SK-N-SH (cell line): ENCODE results near the gene RPL3. TPM values are rescaled to one million over a fixed set of nuclear protein-coding genes. Genes with fewer than 3 reads are reported as not detected.

ENCODE experiments used
- CTCF ChIA-PET: fragments of 300-600, 350-600 bp; formaldehyde crosslinking; extraction: SDS; loops from one replicate; lab custom pipeline; 2021; lab: Yijun Ruan, JAX
- POLR2A ChIA-PET: fragments of 350-600 bp; sonication (Branson Sonifier 250); formaldehyde crosslinking; extraction: SDS; loops from one replicate; lab custom pipeline; 2020; ENCODE audit warnings: antibody characterized with exemption, inconsistent platforms; lab: Yijun Ruan, JAX
- DNase-seq: peaks from one replicate; pipeline ENCODE4 v3.0.0; 2012
- H2AFZ ChIP-seq: fragments of 200-600 bp; sonication (generic); 2 replicates; pipeline ENCODE4 v1.8.1; 2016; ENCODE audit warnings: antibody characterized with exemption, mild to moderate bottlenecking, low read depth
- H3F3A ChIP-seq: fragments of 200-600 bp; sonication (generic); replicated peaks from 2 replicates; pipeline ENCODE3; 2016; ENCODE audit warnings: antibody characterized with exemption, mild to moderate bottlenecking; ENCODE audit not compliant: insufficient read depth
- H3K27ac ChIP-seq, 2 experiments: fragments of 200-500 bp in 1 of 2; fragments of 200-600 bp in 1 of 2; sonication (Bioruptor generic) in 1 of 2; sonication (generic), shearing (Covaris generic) in 1 of 2; 2 replicates each; pipeline versions ENCODE4 v1.5.1 to v1.6.1; 2014 to 2016; ENCODE audit warnings: low read depth in 2 of 2, inconsistent platforms in 1 of 2, low read length in 1 of 2, mild to moderate bottlenecking in 1 of 2, mixed read lengths in 1 of 2
- H3K27me3 ChIP-seq: fragments of 200-600 bp; sonication (generic), shearing (Covaris generic); 2 replicates; pipeline ENCODE4 v1.6.1; 2016; ENCODE audit warnings: mixed run types; ENCODE audit not compliant: insufficient read depth
- H3K36me3 ChIP-seq, 2 experiments: fragments of 200-500 bp in 1 of 2; fragments of 200-600 bp in 1 of 2; sonication (Bioruptor generic) in 1 of 2; sonication (generic) in 1 of 2; replicated peaks in 1 of 2; 2 replicates each; pipeline versions ENCODE3 to v1.5.1; 2014 to 2016; ENCODE audit warnings: low read length in 1 of 2, mild to moderate bottlenecking in 1 of 2; ENCODE audit not compliant: insufficient read depth in 2 of 2, control insufficient read depth in 1 of 2
- H3K4me1 ChIP-seq, 2 experiments: fragments of 200-500 bp in 1 of 2; fragments of 200-600 bp in 1 of 2; sonication (Bioruptor generic) in 1 of 2; sonication (generic), shearing (Covaris generic) in 1 of 2; 2 replicates each; pipeline versions ENCODE4 v1.5.1 to v1.6.1; 2014 to 2016; ENCODE audit warnings: low read depth in 1 of 2, low read length in 1 of 2, mixed run types in 1 of 2; ENCODE audit not compliant: insufficient read depth in 2 of 2, control insufficient read depth in 1 of 2
- H3K4me2 ChIP-seq: fragments of 200-600 bp; sonication (generic), shearing (Covaris generic); 2 replicates; pipeline ENCODE4 v1.6.1; 2017; ENCODE audit warnings: mixed run types
- H3K4me3 ChIP-seq, 2 experiments: fragments of 200-500 bp in 1 of 2; fragments of 200-600 bp in 1 of 2; sonication (Bioruptor generic) in 1 of 2; sonication (generic), shearing (Covaris generic) in 1 of 2; 2 replicates each; pipeline versions ENCODE4 v1.5.1 to v1.8.1; 2014 to 2016; ENCODE audit warnings: low read depth in 2 of 2, inconsistent platforms in 1 of 2, low read length in 1 of 2, mild to moderate bottlenecking in 1 of 2, mixed read lengths in 1 of 2, moderate library complexity in 1 of 2
- H3K79me2 ChIP-seq: fragments of 200-600 bp; sonication (generic); 2 replicates; pipeline ENCODE4 v1.8.1; 2017; ENCODE audit warnings: mild to moderate bottlenecking; ENCODE audit not compliant: insufficient read depth
- H3K9ac ChIP-seq: fragments of 200-600 bp; sonication (generic); 2 replicates; pipeline ENCODE4 v1.6.1; 2017; ENCODE audit warnings: mixed run types
- H3K9me2 ChIP-seq: fragments of 200-600 bp; sonication (generic); 2 replicates; pipeline ENCODE4 v1.6.1; 2017; ENCODE audit warnings: mixed run types
- H3K9me3 ChIP-seq: fragments of 200-600 bp; sonication (generic); 2 replicates; pipeline ENCODE4 v1.6.1; 2017; ENCODE audit warnings: mixed run types, mild to moderate bottlenecking, moderate library complexity
- H4K20me1 ChIP-seq: fragments of 200-600 bp; sonication (generic); 2 replicates; pipeline ENCODE4 v1.6.1; 2017; ENCODE audit warnings: mild to moderate bottlenecking, mixed run types; ENCODE audit not compliant: insufficient read depth
- EP300 ChIP-seq, 2 experiments: IDR thresholded peaks; 2 replicates each; pipeline versions ENCODE4 v1.4.0 to v1.6.1; 2012; ENCODE audit warnings: borderline replicate concordance in 1 of 2, low read depth in 1 of 2, low read length in 1 of 2
- FOSL2 ChIP-seq: IDR thresholded peaks from 2 replicates; pipeline ENCODE4 v1.4.0; 2012; ENCODE audit warnings: low read depth, mild to moderate bottlenecking, moderate library complexity, borderline replicate concordance
- FOXJ3 ChIP-seq: sonication (generic); formaldehyde crosslinking; IDR thresholded peaks from 2 replicates; pipeline ENCODE4 v1.5.1; 2020; ENCODE audit warnings: mild to moderate bottlenecking, missing genetic modification reagents
- GABPA ChIP-seq: IDR thresholded peaks from 2 replicates; pipeline ENCODE4 v1.4.0; 2012; ENCODE audit warnings: low read depth, mild to moderate bottlenecking
- NFIC ChIP-seq: IDR thresholded peaks from 2 replicates; pipeline ENCODE4 v1.4.0; 2012; ENCODE audit warnings: borderline replicate concordance
- PBX3 ChIP-seq: IDR thresholded peaks from 2 replicates; pipeline ENCODE4; 2012
- REST ChIP-seq: IDR thresholded peaks from 2 replicates; pipeline ENCODE4 v1.6.1; 2012; ENCODE audit warnings: mild to moderate bottlenecking, low read depth, low read length, moderate library complexity
- SIN3A ChIP-seq: IDR thresholded peaks from 2 replicates; pipeline ENCODE4 v1.6.1; 2012; ENCODE audit warnings: low read depth, mild to moderate bottlenecking, low read length, moderate library complexity, borderline replicate concordance
- WGBS: methylation state at CpG from one replicate; pipeline ENCODE4 v1.1.6; 2017; ENCODE audit warnings: low lambda C conversion rate; 5-methylcytosine and 5-hydroxymethylcytosine counted together
- polyA plus RNA-seq, 3 experiments: library from polyadenylated mRNA; depleted of rRNA; stranded (reverse); fragments of >200 nt; gene quantifications; 2 replicates each; pipeline ENCODE4 v1.2.3, GENCODE V29; 2012
- small RNA-seq, 7 experiments: library from RNA; depleted of rRNA; stranded (forward); fragments of <200 nt; gene quantifications; one replicate each; pipeline ENCODE3, GENCODE V24; 2012
- TF ChIP-seq, protein P1 (sequence below): IDR thresholded peaks from 2 replicates; pipeline ENCODE4 v1.4.0; 2012; ENCODE audit warnings: low read depth, borderline replicate concordance

Gene RPL3
- polyA plus RNA-seq, 1 of the 3 experiments (the other 2 are of a cell fraction): 4,976 TPM

DNA sequence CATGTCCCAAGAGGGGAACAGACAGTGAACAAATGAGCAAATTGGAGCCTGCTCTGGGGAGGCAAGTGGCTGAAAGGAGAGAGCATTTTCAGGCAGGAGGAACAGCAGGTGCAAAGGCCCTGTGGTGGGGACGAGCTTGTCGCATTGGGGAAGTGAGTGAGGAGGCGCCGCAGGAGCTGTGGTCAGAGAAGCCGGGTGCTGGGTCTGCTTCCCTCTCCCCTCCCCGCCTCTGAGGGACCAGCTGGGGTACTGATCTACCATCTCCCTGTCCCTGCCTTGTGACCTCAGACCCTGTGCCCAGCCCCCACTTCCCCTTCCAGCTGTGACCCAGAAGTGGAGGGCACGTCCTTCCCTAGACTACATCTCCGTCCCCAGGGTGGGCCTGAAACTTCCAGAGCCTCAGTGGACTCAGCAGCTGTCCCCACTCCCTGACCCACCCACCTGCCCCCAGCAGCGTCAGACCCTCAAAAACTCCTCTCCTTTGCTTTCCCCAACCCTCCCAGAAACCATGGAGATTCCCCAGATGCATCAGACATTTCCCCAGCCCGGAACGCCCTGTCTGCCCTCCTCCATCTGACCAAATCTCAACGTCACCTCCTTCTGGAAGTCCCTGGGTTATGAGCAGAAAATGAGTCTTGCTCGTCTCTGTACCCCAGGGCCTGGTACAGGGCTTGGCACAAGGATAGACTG, 54.9 kb downstream of the RPL3 start (continued):
- TF ChIP-seq REST: no peak
- no peak for TF ChIP-seq PBX3
- TF ChIP-seq FOSL2: no peak
- TF ChIP-seq GABPA: no peak
- no peak for TF ChIP-seq SIN3A
- TF ChIP-seq EP300 (IDR thresholded peaks at IDR 0.05; ENCODE audit: borderline replicate concordance in 1 of 2, low read depth in 1 of 2, low read length in 1 of 2): no peak
- no peak for TF ChIP-seq FOXJ3 (CRISPR knock-in tag)
- TF ChIP-seq NFIC: no peak

- Histone ChIP-seq H3K79me2 (no peaks in the 10 kb centered on the region), H4K20me1 (no peaks in the 10 kb centered on the region), H3K9me2 (no peaks in the 10 kb centered on the region), H3K4me1 (no peaks in the 10 kb centered on the region), H3K27ac (no peak overlapping the region), H3K9ac (no peak overlapping the region), H3F3A (no peaks in the 10 kb centered on the region), H3K9me3 (no peaks in the 10 kb centered on the region), H3K4me2 (no peak overlapping the region), H3K27me3 (no peaks in the 10 kb centered on the region), H3K36me3 (no peaks in the 10 kb centered on the region), H3K4me3 (no peak overlapping the region), H2AFZ (no peak overlapping the region)
- TF ChIP-seq, protein P1, sequence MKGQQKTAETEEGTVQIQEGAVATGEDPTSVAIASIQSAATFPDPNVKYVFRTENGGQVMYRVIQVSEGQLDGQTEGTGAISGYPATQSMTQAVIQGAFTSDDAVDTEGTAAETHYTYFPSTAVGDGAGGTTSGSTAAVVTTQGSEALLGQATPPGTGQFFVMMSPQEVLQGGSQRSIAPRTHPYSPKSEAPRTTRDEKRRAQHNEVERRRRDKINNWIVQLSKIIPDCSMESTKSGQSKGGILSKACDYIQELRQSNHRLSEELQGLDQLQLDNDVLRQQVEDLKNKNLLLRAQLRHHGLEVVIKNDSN: no peak
- DNase-seq: no peak
- ChIA-PET POLR2A (no interaction called here), CTCF (no interaction called here)
- 77% methylated on average over 8 of the region's 10 CpGs for WGBS
Measured at GRCh38 chr22:39263626-39264348, 55.6 kb downstream of the RPL3 start.

Small RNAs within 50 kb of the gene (small RNA-seq; reads per million reads assigned to genes)
- gene SNORD43 (0 reads per million in 7 experiments), gene SNORD83A (379 to 18,046 (median 1,604) reads per million in 7 experiments), gene SNORD83B (0 reads per million in 7 experiments)

Other genes with a start within 250 kb of the RPL3 start
- 0.11 TPM in 1 of 2 replicates, not detected in the other for gene APOBEC3G, start 242.3 kb downstream of the RPL3 start, polyA plus RNA-seq (2012; rRNA removed)
- 0.18 and 0.49 TPM in 2 replicates for gene APOBEC3H, start 222.4 kb downstream of the RPL3 start, polyA plus RNA-seq (2012; rRNA removed)
- gene CBX7, start 166.9 kb downstream of the RPL3 start, polyA plus RNA-seq (2012; rRNA removed): 2.3 and 2.7 TPM in 2 replicates
- 0.19 and 0.44 TPM in 2 replicates for gene PDGFB, start 74.6 kb downstream of the RPL3 start, polyA plus RNA-seq (2012; rRNA removed)
- gene SYNGR1, start 30.4 kb upstream of the RPL3 start, polyA plus RNA-seq (2012; rRNA removed): 18.1 and 18.7 TPM in 2 replicates
- 10.8 and 12.9 TPM in 2 replicates for gene TAB1, start 80.2 kb upstream of the RPL3 start, polyA plus RNA-seq (2012; rRNA removed)
- 0.16 and 0.21 TPM in 2 replicates for gene MGAT3, start 137.4 kb upstream of the RPL3 start, polyA plus RNA-seq (2012; rRNA removed)
- gene MIEF1, start 182.7 kb upstream of the RPL3 start, polyA plus RNA-seq (2012; rRNA removed): 7.5 and 7.7 TPM in 2 replicates
- 375 and 436 TPM in 2 replicates for gene ATF4, start 200.9 kb upstream of the RPL3 start, polyA plus RNA-seq (2012; rRNA removed)
- 77.3 and 97.2 TPM in 2 replicates for gene RPS19BP1, start 213.1 kb upstream of the RPL3 start, polyA plus RNA-seq (2012; rRNA removed)